Measurements from ENCODE around the gene IFT122.
"Not testable (repeated sequence)": the region's sequence is repeated elsewhere in the genome, so short reads cannot be mapped to it uniquely, and the experiment has no call there.

IFT122 gene

GRCh38 chr3:129439817-129440617 lies at the start of gene IFT122, which contains the start of gene MBD4:
Gene IFT122, plus strand, starts transcription at chr3:129440224. Its CDS starts 107 bp downstream, at chr3:129440331.
Gene MBD4, minus strand, starts transcription at chr3:129439948. Its CDS starts 115 bp downstream, at chr3:129439833.
- no peak for TF ChIP-seq CTCF (IDR thresholded peaks at IDR 0.05; ENCODE audit: poor library complexity, severe bottlenecking)
- peak; percentile 98 for DNase-seq (ENCODE audit: low spot score)
- peak within 1 kb of the TSS; percentile 66 for H3K27ac ChIP-seq (ENCODE audit: poor library complexity, severe bottlenecking)
- no peaks in the 10 kb centered on the region for H3K9me3 ChIP-seq (ENCODE audit: severe bottlenecking)
- peaks cover 7% of the 10 kb centered on the region for H3K4me1 ChIP-seq (ENCODE audit: insufficient read depth, poor library complexity, severe bottlenecking)
- no peaks in the 10 kb centered on the region for H3K27me3 ChIP-seq (ENCODE audit: insufficient read depth, poor library complexity, severe bottlenecking)
- H3K36me3 ChIP-seq (ENCODE audit: low read depth), result peaks cover 33% of the 10 kb centered on the region
- peak within 1 kb of the TSS; percentile 79 for H3K4me3 ChIP-seq (ENCODE audit: severe bottlenecking)
- peak; percentile 88 for ATAC-seq (ENCODE audit: low read depth)

GRCh38 chr3:129391583-129391982 lies 48.4 kb upstream of the IFT122 start:
- not testable (repeated sequence) for DNase-seq (ENCODE audit: low spot score); H3K27ac ChIP-seq (ENCODE audit: poor library complexity, severe bottlenecking); H3K27me3 ChIP-seq (ENCODE audit: insufficient read depth, poor library complexity, severe bottlenecking); ATAC-seq (ENCODE audit: low read depth); H3K9me3 ChIP-seq (ENCODE audit: severe bottlenecking); H3K4me3 ChIP-seq (ENCODE audit: severe bottlenecking); H3K4me1 ChIP-seq (ENCODE audit: insufficient read depth, poor library complexity, severe bottlenecking)
- H3K36me3 ChIP-seq (ENCODE audit: low read depth), result peaks cover 41% of the 10 kb centered on the region

GRCh38 chr3:129392106-129392887 lies 47.7 kb upstream of the IFT122 start:
- H3K36me3 ChIP-seq (ENCODE audit: low read depth), result peaks cover 41% of the 10 kb centered on the region

GRCh38 chr3:129393271-129393670 lies 46.8 kb upstream of the IFT122 start:
- Histone ChIP-seq H3K9me3 (ENCODE audit: severe bottlenecking) (no peaks in the 10 kb centered on the region), H3K27ac (ENCODE audit: poor library complexity, severe bottlenecking) (no peak overlapping the region), H3K36me3 (ENCODE audit: low read depth) (peaks cover 37% of the 10 kb centered on the region), H3K27me3 (ENCODE audit: insufficient read depth, poor library complexity, severe bottlenecking) (no peaks in the 10 kb centered on the region), H3K4me1 (ENCODE audit: insufficient read depth, poor library complexity, severe bottlenecking) (peaks cover 10% of the 10 kb centered on the region), H3K4me3 (ENCODE audit: severe bottlenecking) (no peak overlapping the region)
- no peak for TF ChIP-seq CTCF (IDR thresholded peaks at IDR 0.05; ENCODE audit: poor library complexity, severe bottlenecking)
- DNase-seq (ENCODE audit: low spot score) (no peak), ATAC-seq (ENCODE audit: low read depth) (no peak)

More at GRCh38 chr3:129392106-129392887, 47.7 kb upstream of the IFT122 start:
- not testable (repeated sequence) for DNase-seq (ENCODE audit: low spot score); H3K4me1 ChIP-seq (ENCODE audit: insufficient read depth, poor library complexity, severe bottlenecking); H3K4me3 ChIP-seq (ENCODE audit: severe bottlenecking); H3K27ac ChIP-seq (ENCODE audit: poor library complexity, severe bottlenecking); H3K9me3 ChIP-seq (ENCODE audit: severe bottlenecking); H3K27me3 ChIP-seq (ENCODE audit: insufficient read depth, poor library complexity, severe bottlenecking)
- ATAC-seq (ENCODE audit: low read depth), result 0 out of 3 replicates have a peak, but pooled peaks have one; percentile 21

GRCh38 chr3:129393760-129394564 lies 46.1 kb upstream of the IFT122 start:
- H3K27me3 ChIP-seq (ENCODE audit: insufficient read depth, poor library complexity, severe bottlenecking); H3K9me3 ChIP-seq (ENCODE audit: severe bottlenecking); ATAC-seq (ENCODE audit: low read depth); DNase-seq (ENCODE audit: low spot score); H3K4me3 ChIP-seq (ENCODE audit: severe bottlenecking); H3K27ac ChIP-seq (ENCODE audit: poor library complexity, severe bottlenecking): not testable (repeated sequence)
- Histone ChIP-seq H3K4me1 (ENCODE audit: insufficient read depth, poor library complexity, severe bottlenecking) (peaks cover 11% of the 10 kb centered on the region), H3K36me3 (ENCODE audit: low read depth) (peaks cover 34% of the 10 kb centered on the region)

- peak overlapping the region; percentile 50 for H3K4me3 ChIP-seq (ENCODE audit: severe bottlenecking)
- H3K9me3 ChIP-seq (ENCODE audit: severe bottlenecking), result no peaks in the 10 kb centered on the region
- no peak for DNase-seq (ENCODE audit: low spot score)
- H3K36me3 ChIP-seq (ENCODE audit: low read depth), result peaks cover 6% of the 10 kb centered on the region
- H3K27me3 ChIP-seq (ENCODE audit: insufficient read depth, poor library complexity, severe bottlenecking), result no peaks in the 10 kb centered on the region
- peak overlapping the region; percentile 49 for H3K27ac ChIP-seq (ENCODE audit: poor library complexity, severe bottlenecking)
- peak; percentile 56; the same call in 2 of the 3 replicates for ATAC-seq (ENCODE audit: low read depth)
- peaks cover 5% of the 10 kb centered on the region for H3K4me1 ChIP-seq (ENCODE audit: insufficient read depth, poor library complexity, severe bottlenecking)
- TF ChIP-seq CTCF (IDR thresholded peaks at IDR 0.05; ENCODE audit: poor library complexity, severe bottlenecking), result no peak
These were observed 41.2 kb upstream of the IFT122 start for GRCh38 chr3:129398803-129399144.

Measured in RWPE2 (cell line).